HepG2 (cell line): ENCODE results near the gene LZTS2. TPM values are rescaled to one million over a fixed set of nuclear protein-coding genes. Genes with fewer than 3 reads are reported as not detected.

Experiments
- ATF2 ChIP-seq: sonication (generic); formaldehyde crosslinking; IDR thresholded peaks from 2 replicates; pipeline ENCODE4 v1.4.0; 2020; ENCODE audit warnings: missing genetic modification reagents
- FOSL2 ChIP-seq: sonication (generic); formaldehyde crosslinking; IDR thresholded peaks from 2 replicates; pipeline ENCODE4 v1.4.0; 2020; ENCODE audit warnings: missing genetic modification reagents
- FOXA3 ChIP-seq: IDR thresholded peaks from 2 replicates; pipeline ENCODE4 v1.6.1; 2016; ENCODE audit warnings: missing genetic modification reagents, missing compliant biosample characterization
- GZF1 ChIP-seq: sonication (generic); formaldehyde crosslinking; IDR thresholded peaks from 2 replicates; pipeline ENCODE4 v1.5.1; 2020; ENCODE audit warnings: mild to moderate bottlenecking, missing genetic modification reagents
- KLF12 ChIP-seq: sonication (generic); formaldehyde crosslinking; IDR thresholded peaks from 2 replicates; pipeline ENCODE4 v1.4.0; 2020; ENCODE audit warnings: missing genetic modification reagents, borderline replicate concordance
- NR2C2 ChIP-seq: sonication (generic); formaldehyde crosslinking; IDR thresholded peaks from 2 replicates; pipeline ENCODE4 v1.4.0; 2020; ENCODE audit warnings: missing genetic modification reagents, mild to moderate bottlenecking, moderate library complexity, borderline replicate concordance
- RARA ChIP-seq: IDR thresholded peaks from 2 replicates; pipeline ENCODE4 v1.6.1; 2016; ENCODE audit warnings: missing genetic modification reagents, missing compliant biosample characterization
- THRA ChIP-seq: sonication (generic); formaldehyde crosslinking; IDR thresholded peaks from 2 replicates; pipeline ENCODE4 v1.4.0; 2020; ENCODE audit warnings: missing genetic modification reagents, borderline replicate concordance
- ZFY ChIP-seq: sonication (generic); formaldehyde crosslinking; IDR thresholded peaks from 2 replicates; pipeline ENCODE4 v1.4.0; 2020; ENCODE audit warnings: missing genetic modification reagents
- ZNF260 ChIP-seq: sonication (generic); formaldehyde crosslinking; IDR thresholded peaks from 2 replicates; pipeline ENCODE4 v1.4.0; 2020; ENCODE audit warnings: missing genetic modification reagents, low read depth, mild to moderate bottlenecking, borderline replicate concordance
- ZNF343 ChIP-seq: sonication (generic); formaldehyde crosslinking; IDR thresholded peaks from 2 replicates; pipeline ENCODE4 v1.4.0; 2020; ENCODE audit warnings: mild to moderate bottlenecking, missing genetic modification reagents
- ZNF460 ChIP-seq: sonication (generic); formaldehyde crosslinking; IDR thresholded peaks from 2 replicates; pipeline ENCODE4 v1.5.1; 2020; ENCODE audit warnings: missing genetic modification reagents, mild to moderate bottlenecking, borderline replicate concordance
- ZNF607 ChIP-seq: sonication (generic); formaldehyde crosslinking; IDR thresholded peaks from 2 replicates; pipeline ENCODE4 v1.5.1; 2020; ENCODE audit warnings: missing genetic modification reagents, mild to moderate bottlenecking, borderline replicate concordance
- ZNF660 ChIP-seq: sonication (generic); formaldehyde crosslinking; IDR thresholded peaks from 2 replicates; pipeline ENCODE4 v1.5.1; 2020; ENCODE audit warnings: mild to moderate bottlenecking, low read depth, missing genetic modification reagents, borderline replicate concordance
- polyA plus RNA-seq, 8 experiments: library from polyadenylated mRNA; depleted of rRNA in 3 of 8; stranded (reverse) in 7 of 8; unstranded in 1 of 8; fragments of >200 nt; fragmentation: Illumina TruSeq in 4 of 8; extraction: Trizol in 4 of 8; gene quantifications; 2 replicates each; pipeline versions ENCODE4 v1.2.1 to v1.2.3, GENCODE V29; 2011 to 2016; ENCODE audit warnings: low read depth in 4 of 8, missing spikeins in 1 of 8, mixed read lengths in 1 of 8; ENCODE audit not compliant: insufficient read depth in 1 of 8
- total RNA-seq, 5 experiments: library from RNA; depleted of rRNA; stranded (reverse); fragments of >200 nt; fragmentation: Illumina TruSeq; extraction: Trizol; gene quantifications; 2 replicates each; pipeline ENCODE4 v1.2.3, GENCODE V29; 2016; ENCODE audit warnings: low read depth in 1 of 5
- TF ChIP-seq, protein P1 (sequence below), 2 experiments: IDR thresholded peaks; 2 replicates each; pipeline ENCODE4 v1.6.1; 2011 to 2012; ENCODE audit warnings: low read length in 2 of 2, borderline replicate concordance in 1 of 2, low read depth in 1 of 2, mild to moderate bottlenecking in 1 of 2, moderate library complexity in 1 of 2
- TF ChIP-seq, protein P2 (sequence below): sonication (generic); formaldehyde crosslinking; IDR thresholded peaks from 2 replicates; pipeline ENCODE4 v1.8.0; 2022; ENCODE audit warnings: missing genetic modification reagents, mild to moderate bottlenecking, borderline replicate concordance
- TF ChIP-seq, protein P3 (sequence below): sonication (generic); formaldehyde crosslinking; IDR thresholded peaks from 2 replicates; pipeline ENCODE4 v1.4.0; 2020; ENCODE audit warnings: mild to moderate bottlenecking, missing genetic modification reagents

The LZTS2 gene
- total and polyA plus RNA-seq, 2 of the 13 experiments (the other 11 are each of a cell fraction or from before 2014, with no cell fraction given): 43.6 to 65.6 TPM

DNA sequence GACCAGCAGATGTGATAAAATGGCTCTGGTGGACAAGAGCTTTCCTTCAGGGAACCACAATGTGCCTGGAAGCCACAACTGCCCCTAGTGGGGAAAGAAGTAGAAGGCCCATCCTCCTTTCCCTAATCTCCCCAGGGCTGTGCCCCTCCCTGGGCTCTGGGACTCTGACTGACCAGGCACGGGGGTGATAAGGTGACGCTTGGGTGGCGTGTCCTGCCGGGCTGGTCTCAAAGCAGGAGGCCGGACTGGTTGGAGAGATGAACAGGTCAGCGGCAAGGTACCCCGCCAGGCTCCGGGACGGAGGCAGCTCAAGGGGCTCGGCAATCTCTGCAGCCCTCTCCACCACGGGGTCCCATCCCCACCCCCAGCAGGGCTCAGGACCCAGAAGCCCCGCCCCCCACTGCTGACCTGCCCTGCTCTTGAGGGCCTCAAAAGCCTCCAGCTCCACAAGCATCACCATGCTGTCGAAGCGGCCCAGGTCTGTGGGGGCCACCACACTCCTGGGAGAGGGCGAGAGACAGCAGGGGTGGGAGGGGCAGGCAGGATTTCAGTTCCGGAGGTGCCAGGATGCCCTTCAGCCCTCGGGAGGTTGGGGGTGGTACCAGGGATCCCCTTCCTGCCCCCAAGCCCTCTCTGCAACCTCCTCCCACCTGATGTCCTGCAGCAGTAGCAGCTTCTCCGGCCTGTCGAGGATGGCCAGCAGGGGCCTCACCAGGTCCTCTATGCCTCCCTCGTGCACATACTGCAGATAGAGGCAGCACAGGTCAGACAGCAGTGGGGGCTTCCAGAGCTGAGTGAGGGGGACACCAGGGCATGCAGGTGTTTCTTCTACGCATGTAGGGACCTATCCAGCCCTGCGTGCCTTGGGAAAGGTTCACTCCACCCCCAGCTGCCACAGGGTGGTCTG is 12.2 kb downstream of the LZTS2 start (continued):
- TF ChIP-seq RARA (CRISPR knock-in tag) (no peak), FOXA3 (CRISPR knock-in tag) (no peak), ZNF607 (CRISPR knock-in tag) (no peak), KLF12 (CRISPR knock-in tag) (no peak), ZNF260 (CRISPR knock-in tag) (no peak), NR2C2 (CRISPR knock-in tag) (no peak), ZNF343 (CRISPR knock-in tag) (no peak), GZF1 (CRISPR knock-in tag) (no peak), ATF2 (no peak), ZNF660 (CRISPR knock-in tag) (no peak), ZFY (CRISPR knock-in tag) (no peak), THRA (CRISPR knock-in tag) (no peak), FOSL2 (CRISPR knock-in tag) (no peak), ZNF460 (CRISPR knock-in tag) (no peak)
- TF ChIP-seq, protein P1, sequence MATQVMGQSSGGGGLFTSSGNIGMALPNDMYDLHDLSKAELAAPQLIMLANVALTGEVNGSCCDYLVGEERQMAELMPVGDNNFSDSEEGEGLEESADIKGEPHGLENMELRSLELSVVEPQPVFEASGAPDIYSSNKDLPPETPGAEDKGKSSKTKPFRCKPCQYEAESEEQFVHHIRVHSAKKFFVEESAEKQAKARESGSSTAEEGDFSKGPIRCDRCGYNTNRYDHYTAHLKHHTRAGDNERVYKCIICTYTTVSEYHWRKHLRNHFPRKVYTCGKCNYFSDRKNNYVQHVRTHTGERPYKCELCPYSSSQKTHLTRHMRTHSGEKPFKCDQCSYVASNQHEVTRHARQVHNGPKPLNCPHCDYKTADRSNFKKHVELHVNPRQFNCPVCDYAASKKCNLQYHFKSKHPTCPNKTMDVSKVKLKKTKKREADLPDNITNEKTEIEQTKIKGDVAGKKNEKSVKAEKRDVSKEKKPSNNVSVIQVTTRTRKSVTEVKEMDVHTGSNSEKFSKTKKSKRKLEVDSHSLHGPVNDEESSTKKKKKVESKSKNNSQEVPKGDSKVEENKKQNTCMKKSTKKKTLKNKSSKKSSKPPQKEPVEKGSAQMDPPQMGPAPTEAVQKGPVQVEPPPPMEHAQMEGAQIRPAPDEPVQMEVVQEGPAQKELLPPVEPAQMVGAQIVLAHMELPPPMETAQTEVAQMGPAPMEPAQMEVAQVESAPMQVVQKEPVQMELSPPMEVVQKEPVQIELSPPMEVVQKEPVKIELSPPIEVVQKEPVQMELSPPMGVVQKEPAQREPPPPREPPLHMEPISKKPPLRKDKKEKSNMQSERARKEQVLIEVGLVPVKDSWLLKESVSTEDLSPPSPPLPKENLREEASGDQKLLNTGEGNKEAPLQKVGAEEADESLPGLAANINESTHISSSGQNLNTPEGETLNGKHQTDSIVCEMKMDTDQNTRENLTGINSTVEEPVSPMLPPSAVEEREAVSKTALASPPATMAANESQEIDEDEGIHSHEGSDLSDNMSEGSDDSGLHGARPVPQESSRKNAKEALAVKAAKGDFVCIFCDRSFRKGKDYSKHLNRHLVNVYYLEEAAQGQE (IDR thresholded peaks at IDR 0.05; ENCODE audit: borderline replicate concordance in 1 of 2, low read depth in 1 of 2, low read length in 2 of 2): no peak
- TF ChIP-seq, protein P2, sequence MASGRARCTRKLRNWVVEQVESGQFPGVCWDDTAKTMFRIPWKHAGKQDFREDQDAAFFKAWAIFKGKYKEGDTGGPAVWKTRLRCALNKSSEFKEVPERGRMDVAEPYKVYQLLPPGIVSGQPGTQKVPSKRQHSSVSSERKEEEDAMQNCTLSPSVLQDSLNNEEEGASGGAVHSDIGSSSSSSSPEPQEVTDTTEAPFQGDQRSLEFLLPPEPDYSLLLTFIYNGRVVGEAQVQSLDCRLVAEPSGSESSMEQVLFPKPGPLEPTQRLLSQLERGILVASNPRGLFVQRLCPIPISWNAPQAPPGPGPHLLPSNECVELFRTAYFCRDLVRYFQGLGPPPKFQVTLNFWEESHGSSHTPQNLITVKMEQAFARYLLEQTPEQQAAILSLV (CRISPR knock-in tag): no peak
- TF ChIP-seq, protein P3, sequence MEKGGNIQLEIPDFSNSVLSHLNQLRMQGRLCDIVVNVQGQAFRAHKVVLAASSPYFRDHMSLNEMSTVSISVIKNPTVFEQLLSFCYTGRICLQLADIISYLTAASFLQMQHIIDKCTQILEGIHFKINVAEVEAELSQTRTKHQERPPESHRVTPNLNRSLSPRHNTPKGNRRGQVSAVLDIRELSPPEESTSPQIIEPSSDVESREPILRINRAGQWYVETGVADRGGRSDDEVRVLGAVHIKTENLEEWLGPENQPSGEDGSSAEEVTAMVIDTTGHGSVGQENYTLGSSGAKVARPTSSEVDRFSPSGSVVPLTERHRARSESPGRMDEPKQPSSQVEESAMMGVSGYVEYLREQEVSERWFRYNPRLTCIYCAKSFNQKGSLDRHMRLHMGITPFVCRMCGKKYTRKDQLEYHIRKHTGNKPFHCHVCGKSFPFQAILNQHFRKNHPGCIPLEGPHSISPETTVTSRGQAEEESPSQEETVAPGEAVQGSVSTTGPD (CRISPR knock-in tag): no peak
